HG03521 (cell line): ENCODE measurements around the gene RCOR2.
"Not testable (repeated sequence)": the region's sequence is repeated elsewhere in the genome, so short reads cannot be mapped to it uniquely, and the experiment has no call there.

ENCODE experiments used
- ATAC-seq: cut with Tn5 transposase; IDR thresholded peaks from one replicate; pipeline ENCODE4 v1.9.1; 2021; ENCODE audit warnings: mild to moderate bottlenecking, moderate library complexity; ENCODE audit not compliant: unreplicated experiment

The RCOR2 gene

DNA sequence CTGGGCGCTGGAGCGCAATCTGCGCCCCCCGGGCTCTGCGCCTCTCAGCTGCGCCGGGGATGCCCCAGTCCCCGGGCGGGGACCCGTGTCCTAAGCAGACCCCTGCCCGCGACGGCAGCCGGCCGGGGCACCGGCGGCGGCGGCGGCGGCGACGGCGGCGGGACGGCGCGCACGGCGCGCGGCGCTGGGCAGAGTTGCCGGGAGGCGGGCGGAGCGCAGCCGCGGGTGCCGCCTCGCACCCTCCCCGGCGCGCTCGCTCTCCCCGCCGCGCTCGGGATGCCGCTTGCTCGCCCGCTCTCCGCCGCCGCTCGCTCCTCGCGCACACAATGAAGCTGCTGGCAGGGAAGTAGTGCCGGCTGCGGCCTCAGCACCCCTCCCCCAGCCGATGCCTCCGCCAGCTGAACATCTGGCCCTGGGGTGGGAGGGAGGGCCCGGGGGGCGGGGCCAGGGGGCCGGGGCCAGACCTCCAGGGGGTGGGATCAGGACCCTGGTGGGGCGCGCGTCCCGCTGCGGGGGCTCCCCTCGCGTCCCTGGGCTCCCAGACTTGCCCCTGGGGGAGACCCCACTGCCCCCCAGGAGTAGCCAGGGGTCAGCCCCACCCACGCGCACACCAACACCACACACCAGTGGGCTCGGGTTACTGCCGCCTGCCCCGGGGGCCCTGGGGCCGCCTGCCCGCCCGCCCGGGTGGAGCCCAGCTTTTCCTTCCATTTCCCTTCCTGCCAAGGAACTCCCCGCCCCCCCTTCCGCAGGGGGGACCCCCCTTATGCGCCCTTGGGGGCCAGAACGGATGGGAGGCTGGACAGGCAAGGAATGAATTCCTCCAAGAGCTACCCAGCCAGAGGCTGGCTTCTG is at the start of gene RCOR2:
TSS of gene RCOR2 (minus strand) at position 328 of the 855 bp plus-strand sequence. CDS start 708 bp downstream, outside the sequence.
- no peak for ATAC-seq

DNA sequence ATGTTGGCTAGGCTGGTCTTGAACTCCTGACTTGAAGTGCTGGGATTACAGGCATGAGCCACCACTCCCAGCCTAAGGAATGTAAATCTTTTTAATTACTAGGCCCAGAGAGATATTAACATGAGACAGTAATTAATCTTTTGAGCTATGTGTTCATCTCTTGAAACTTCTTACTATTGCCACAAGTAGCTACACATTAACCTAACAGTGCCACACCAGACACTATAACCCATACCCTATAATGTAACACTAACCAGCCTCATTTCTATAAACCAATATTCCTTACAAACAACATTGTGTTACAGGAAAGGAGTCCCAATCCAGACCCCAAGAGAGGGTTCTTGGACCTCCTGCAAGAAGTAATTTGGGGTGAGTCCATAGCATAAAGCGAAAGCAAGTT is 49.5 kb upstream of the RCOR2 start:
- ATAC-seq, result no peak

DNA sequence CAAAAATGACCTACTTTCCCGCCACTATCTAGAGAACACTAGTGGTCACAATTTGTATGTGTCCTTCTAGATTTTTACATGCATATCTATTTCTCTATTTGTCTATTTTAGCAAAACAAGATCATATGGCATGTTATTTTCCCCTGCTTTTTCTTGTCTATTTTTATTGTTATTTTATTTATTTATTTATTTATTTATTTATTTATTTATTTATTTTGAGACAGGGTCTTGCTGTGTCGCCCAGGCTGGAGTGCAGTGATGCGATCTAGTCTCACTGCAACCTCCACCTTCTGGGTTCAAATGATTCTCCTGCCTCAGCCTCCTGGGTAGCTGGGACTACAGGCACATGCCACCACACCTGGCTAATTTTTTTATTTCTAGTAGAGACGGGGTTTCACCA is 46.9 kb upstream of the RCOR2 start:
- ATAC-seq, result not testable (repeated sequence)

DNA sequence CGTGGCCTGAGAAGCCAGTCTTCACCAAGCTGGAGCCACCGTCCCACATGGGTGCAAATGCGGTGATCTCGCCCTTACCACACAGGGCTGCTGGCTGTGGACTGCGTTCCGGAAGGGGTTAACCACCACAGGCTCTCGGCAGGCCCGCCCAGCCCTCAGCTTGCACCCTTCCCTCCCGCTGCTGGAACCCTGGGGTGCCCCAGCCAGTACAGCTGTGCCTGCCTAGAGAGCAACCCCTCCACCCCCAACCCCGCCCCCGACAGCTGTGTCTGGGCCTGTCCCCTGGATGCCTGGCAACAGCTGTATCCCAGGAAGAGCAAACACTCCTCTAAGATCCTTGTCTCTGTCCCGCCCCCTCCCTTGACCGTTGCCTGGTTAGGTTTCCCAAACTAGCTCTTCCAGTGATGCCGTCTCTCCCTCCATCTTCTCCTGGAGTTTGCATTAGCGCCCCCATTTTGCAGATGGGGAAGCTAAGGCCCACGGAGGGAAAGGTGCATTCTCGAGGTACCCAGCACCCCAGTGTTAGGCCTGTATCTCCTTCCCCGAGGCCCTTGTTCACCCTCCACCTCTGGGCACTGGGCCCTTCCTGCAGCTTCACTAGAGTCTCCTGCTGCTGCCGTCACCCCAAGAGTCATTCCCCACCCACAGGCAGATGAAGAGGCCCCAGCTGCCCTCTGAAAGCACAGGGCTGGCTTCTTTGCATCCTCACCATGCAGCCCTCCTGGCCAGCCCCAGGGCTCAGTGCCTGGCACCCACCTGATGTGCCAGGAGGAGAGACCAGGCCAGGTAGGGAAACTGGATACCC is 44.8 kb upstream of the RCOR2 start:
- no peak for ATAC-seq

DNA sequence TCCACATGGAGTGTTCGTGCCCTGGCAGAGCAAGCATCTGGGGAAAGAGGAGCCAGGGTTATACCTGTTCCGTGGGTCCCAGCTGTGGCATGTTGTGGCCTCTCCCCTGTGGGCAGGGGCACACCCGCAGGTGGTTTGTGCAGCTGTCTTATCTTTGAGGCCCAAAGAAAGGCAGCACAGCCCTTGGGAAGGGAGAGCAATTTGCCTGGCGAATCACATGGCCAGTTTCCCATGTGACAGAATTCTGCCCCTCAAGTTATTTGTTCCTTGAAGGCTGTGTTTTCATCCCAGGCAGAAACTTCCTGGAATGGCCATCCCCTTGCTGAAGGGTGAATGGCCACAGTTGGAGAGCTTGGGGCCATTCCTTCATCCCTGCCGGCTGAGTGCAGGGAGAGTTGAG is 41.0 kb upstream of the RCOR2 start:
- ATAC-seq, result no peak

- no peak for ATAC-seq
Measured at GRCh38 chr11:63952570-63952969, 35.6 kb upstream of the RCOR2 start.

DNA sequence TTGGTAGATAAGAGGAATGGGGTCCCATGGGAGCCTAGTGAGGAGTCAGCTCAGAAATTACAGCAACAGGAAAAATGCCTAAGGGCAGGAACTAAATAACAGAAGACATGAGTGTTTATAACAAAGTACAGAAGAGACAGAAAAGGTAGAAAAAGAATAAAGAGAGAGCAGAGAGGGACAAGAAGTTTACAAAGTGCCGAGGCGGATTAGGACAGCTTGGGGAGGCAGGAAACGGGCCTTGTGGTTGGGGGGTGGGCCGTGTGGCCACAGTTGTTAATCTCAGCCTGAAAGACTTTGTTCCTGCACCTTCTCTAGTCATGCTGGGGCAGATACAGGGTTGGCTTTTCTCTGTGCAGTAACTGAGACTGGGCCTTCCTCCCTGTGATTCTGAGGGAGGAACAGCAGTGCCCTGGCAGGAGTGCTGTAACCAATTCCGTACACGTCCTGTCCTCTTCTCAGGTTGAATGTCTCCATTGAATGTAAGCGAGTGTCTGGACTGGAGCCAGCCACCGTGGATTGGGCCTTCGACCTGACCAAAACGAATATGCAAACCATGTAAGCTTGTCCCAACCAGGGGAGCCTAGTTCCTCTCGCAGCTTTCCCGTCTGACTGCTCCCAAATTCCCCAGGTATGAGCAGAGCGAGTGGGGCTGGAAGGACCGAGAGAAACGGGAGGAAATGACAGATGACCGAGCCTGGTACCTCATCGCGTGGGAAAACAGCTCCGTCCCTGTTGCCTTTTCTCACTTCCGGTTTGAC is 35.0 kb upstream of the RCOR2 start:
- no peak for ATAC-seq

GRCh38 chr11:63945477-63946163 is 28.7 kb upstream of the RCOR2 start:
- no peak for ATAC-seq

GRCh38 chr11:63944987-63945386 is 28.0 kb upstream of the RCOR2 start:
- ATAC-seq, result no peak

- no peak for ATAC-seq
Measured at GRCh38 chr11:63942803-63943202, 25.8 kb upstream of the RCOR2 start.

GRCh38 chr11:63941901-63942300 is 24.9 kb upstream of the RCOR2 start:
- no peak for ATAC-seq

- no peak for ATAC-seq
Measured at GRCh38 chr11:63940786-63941185, 23.8 kb upstream of the RCOR2 start.

- ATAC-seq, result no peak
Measured at GRCh38 chr11:63939397-63939891, 22.5 kb upstream of the RCOR2 start.

DNA sequence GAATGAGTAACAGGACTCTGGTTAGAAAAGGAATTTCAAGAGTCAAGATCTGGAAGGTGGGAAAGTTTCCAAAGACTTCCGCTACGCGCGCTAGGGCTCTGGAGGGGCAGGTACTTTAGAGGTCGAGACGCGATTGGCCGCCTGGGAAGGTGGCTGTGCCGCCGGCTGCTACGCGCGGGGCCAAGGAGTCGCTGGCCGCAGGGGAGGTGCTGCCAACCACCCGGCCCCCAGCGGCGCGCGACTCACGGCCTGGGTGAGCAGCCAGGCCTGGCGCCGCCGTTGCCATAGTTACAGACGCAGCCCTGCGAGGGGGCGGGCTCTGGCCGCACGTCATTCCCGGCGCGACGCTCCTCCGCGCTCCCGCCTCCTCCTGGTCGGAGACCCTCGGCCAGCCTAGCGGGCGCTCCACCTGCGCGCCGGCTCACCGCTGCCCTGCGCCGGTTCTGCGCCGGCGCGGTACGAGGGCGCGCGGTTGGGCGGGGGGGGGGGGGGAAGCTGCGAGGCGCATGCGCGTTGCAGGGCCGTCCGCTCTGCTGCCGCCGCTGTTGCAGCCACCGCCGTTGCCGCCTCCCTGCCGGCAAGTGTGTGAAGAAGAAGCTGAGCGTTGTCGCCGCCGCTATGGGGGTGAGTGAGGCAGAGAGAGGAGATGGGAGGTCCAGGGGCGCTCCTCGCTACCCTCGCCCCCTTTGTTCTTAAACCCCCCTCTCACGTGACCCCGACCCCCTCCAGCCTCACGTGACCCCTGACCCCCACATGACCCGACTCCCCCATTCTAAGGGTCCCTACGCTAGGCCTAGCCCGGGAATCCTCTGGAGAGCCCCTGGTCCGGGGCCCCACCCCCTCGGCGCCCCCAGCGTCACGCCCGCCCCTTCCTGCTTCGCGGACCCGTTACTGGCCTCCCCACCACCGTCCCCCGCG is 21.8 kb upstream of the RCOR2 start, which contains the start of gene NAA40:
TSS of gene NAA40 (plus strand) at position 524 of the 918 bp plus-strand sequence. CDS start at position 619, 95 bp downstream.
- peak; percentile 93 for ATAC-seq

- ATAC-seq, result peak; percentile 1
Measured at GRCh38 chr11:63937713-63938478, 20.9 kb upstream of the RCOR2 start.

GRCh38 chr11:63933459-63933858 is 16.5 kb upstream of the RCOR2 start:
- no peak for ATAC-seq

DNA sequence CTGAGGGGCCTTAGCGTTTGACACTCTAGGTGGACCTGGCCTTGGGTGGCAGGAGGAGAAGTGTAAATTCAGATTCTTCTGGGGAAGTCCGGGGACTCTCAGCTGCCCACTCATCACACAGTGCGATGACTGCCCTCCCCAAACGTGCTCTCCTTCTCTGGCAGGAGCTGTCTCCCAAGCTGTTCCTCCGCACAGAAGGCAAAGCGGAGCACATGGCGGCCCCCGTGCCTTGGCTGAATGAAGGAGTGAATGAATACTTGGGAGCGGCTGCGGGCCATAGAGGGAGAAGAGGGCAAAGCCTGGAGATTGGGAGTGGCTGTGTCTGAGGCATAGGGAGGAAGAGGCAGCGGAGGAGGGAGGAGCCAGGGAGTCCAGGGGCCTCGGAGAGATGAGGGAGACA is 14.9 kb upstream of the RCOR2 start:
- no peak for ATAC-seq

DNA sequence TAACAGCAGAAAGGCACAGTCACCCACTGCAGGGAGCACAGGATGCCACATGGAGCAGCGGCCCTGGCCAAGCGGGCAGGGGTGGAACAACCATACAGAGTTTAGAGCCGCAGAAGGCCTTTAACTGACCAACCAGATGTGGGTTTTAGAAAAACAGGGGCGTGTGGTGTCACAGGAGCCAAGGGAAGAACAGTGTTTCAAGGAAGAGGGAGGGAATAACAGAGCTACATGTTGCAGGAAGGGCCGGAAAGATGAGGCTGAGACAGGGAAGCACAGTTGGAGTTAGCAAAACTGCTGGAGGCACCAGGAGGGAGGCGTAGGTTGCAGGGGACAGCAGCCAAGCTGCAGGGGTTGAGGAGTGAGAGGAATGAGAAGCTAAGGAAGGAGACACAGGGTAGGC is 14.1 kb upstream of the RCOR2 start:
- ATAC-seq, result no peak

DNA sequence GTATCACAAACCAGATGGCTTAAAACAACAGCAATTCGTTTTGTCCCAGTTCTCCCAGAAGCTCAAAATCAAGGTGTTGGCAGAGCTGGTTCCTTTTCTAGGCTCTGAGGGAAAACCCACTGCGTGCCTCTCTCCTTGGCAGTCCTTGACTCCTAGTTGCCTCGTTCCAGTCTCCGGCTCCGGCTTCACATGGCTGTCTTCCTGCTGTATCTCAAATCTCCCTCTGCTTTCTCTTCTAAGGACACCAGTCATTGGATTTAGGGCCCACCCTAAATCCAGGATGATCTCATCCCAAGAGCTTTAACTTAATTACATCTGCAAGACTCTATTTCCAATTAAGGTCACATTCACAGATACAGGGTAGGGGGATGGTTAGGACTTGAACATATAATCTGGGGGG is 12.7 kb upstream of the RCOR2 start:
- ATAC-seq, result no peak
